Right hindlimb (tissue), 1 donor: ENCODE results near the gene MIER3.

Experiments used
- DNase-seq: peaks from one replicate; pipeline ENCODE4 v3.0.0-alpha.2; 2018

MIER3 gene

GRCh38 chr5:56893251-56893951 lies 58.5 kb downstream of the MIER3 start:
- DNase-seq, result no peak

GRCh38 chr5:56881571-56881970 lies 70.4 kb downstream of the MIER3 start:
- DNase-seq, result no peak

- no peak for DNase-seq
Measured at GRCh38 chr5:56876327-56876726, 75.6 kb downstream of the MIER3 start.

GRCh38 chr5:56873056-56873455 lies 78.9 kb downstream of the MIER3 start:
- DNase-seq, result no peak

GRCh38 chr5:56871777-56872176 lies 80.1 kb downstream of the MIER3 start:
- no peak for DNase-seq
